Lower leg skin (tissue), 4 donors: ENCODE measurements around the gene ABCC5. TPM values are rescaled to one million over a fixed set of nuclear protein-coding genes. Genes with fewer than 3 reads are reported as not detected.

Experiments
- DNase-seq, 2 donors: peaks; one replicate each; pipeline ENCODE4 v3.0.0-alpha.2; 2019; ENCODE audit warnings: low spot score in 2 of 2
- H3K4me3 ChIP-seq: fragments of 200-600 bp; sonication (generic); 2 replicates; pipeline ENCODE4 v1.5.1; 2017; ENCODE audit warnings: mild to moderate bottlenecking, low read depth; ENCODE audit not compliant: poor library complexity, severe bottlenecking
- CTCF ChIP-seq, 3 donors: fragments of 450-650 bp; IDR thresholded peaks; one replicate each; pipeline ENCODE4 v1.5.1; 2016; ENCODE audit warnings: antibody characterized with exemption in 3 of 3, mild to moderate bottlenecking in 3 of 3, moderate library complexity in 2 of 3
- POLR2A ChIP-seq, 2 donors: fragments of 450-650 bp; IDR thresholded peaks; one replicate each; pipeline ENCODE4 v1.6.1; 2016 to 2017; ENCODE audit warnings: antibody characterized with exemption in 2 of 2, mild to moderate bottlenecking in 1 of 2, moderate library complexity in 1 of 2
- WGBS, 2 donors: methylation state at CpG; one replicate each; pipeline ENCODE4 v1.1.5; 2018; 5-methylcytosine and 5-hydroxymethylcytosine counted together
- intact Hi-C: fragments of 100-400 bp; cut with DNase I; formaldehyde crosslinking; loops from one replicate; pipeline ENCODE4 v1.15.0; 2023; ENCODE audit warnings: low total_unique reads
- total RNA-seq, 4 donors: library from RNA; depleted of rRNA; stranded (reverse); fragments of >200 nt; gene quantifications; one replicate each; pipeline ENCODE4 v1.1.0, GENCODE V29; 2016

ABCC5 gene
- total RNA-seq, 4 donors from 2014 or later: 8.9 to 14.3 (median 11.9) TPM

- no peak overlapping the region for H3K4me3 ChIP-seq
- TF ChIP-seq POLR2A (IDR thresholded peaks at IDR 0.05) (no peak), CTCF (IDR thresholded peaks at IDR 0.05) (no peak)
- intact Hi-C loops: no loop called here
- WGBS, 2 donors: 72 to 76% methylated on average over 2 of the region's 2 CpGs
- DNase-seq: no peak
These were observed 99.5 kb downstream of the ABCC5 start for GRCh38 chr3:183918178-183918577.

DNA sequence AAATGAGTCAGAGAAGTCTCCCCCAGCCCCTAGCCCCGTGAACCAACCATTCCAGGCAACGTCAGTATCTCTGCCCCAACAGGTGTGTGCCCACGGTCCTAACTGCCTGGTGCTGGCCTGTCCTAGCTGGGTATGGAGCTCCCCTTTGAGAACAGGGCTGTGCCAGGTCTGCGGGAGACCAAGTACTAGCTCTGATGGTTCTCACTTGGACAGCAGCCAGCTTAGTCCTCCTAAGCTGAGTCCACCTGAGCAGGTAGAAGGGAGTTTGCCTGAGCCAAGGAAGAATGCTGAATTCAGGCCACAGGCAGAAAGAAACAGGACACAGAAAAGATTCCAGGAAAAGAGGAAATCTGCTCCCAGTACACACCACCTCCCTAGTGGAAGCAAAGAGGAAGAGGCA is 99.9 kb downstream of the ABCC5 start:
- DNase-seq: no peak
- intact Hi-C loops: no loop called here
- WGBS, 2 donors: 90 to 97% methylated on average over 4 of the region's 4 CpGs
- H3K4me3 ChIP-seq: no peak overlapping the region
- TF ChIP-seq CTCF (IDR thresholded peaks at IDR 0.05): no peak
- no peak for TF ChIP-seq POLR2A (IDR thresholded peaks at IDR 0.05)

DNA sequence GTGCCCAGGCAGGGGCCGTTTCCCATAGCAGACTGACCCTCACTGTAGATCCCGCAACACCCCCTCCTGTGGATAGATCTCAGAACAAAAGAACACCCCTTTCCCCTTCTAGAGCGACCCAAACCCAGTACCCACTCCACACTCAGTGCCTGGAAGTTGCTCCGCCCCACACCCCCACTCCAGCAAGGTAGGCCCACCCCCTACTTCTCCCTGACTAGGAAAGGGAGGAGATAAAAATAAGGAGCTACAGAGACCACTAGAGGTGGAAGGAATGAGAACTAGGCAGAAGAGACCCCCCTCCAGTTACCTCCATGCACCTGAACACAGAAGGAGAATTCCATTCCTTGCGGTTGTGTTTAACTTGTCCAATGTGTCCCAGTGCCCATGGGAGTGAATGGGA is 102.8 kb downstream of the ABCC5 start:
- intact Hi-C loops: loop anchor here (5.0 kb wide), 1 partner anchor 102 kb away; the partner anchor contains the start of gene ABCC5
- DNase-seq: no peak
- H3K4me3 ChIP-seq: no peak overlapping the region
- 88 to 93% methylated on average over 5 of the region's 5 CpGs for WGBS, 2 donors
- TF ChIP-seq CTCF (IDR thresholded peaks at IDR 0.05) (no peak), POLR2A (IDR thresholded peaks at IDR 0.05) (no peak)

GRCh38 chr3:183913580-183913920 is 104.1 kb downstream of the ABCC5 start:
- H3K4me3 ChIP-seq: no peak overlapping the region
- WGBS, 2 donors: 73 to 77% methylated on average over 9 of the region's 9 CpGs
- no peak for DNase-seq
- intact Hi-C loops: loop anchor here (5.0 kb wide), 1 partner anchor 104 kb away; the partner anchor contains the start of gene ABCC5
- no peak for TF ChIP-seq POLR2A (IDR thresholded peaks at IDR 0.05)
- no peak for TF ChIP-seq CTCF (IDR thresholded peaks at IDR 0.05)

- WGBS, 2 donors: 86 to 88% methylated on average over 10 of the region's 10 CpGs
- no peak overlapping the region for H3K4me3 ChIP-seq
- no peak for TF ChIP-seq CTCF (IDR thresholded peaks at IDR 0.05)
- TF ChIP-seq POLR2A (IDR thresholded peaks at IDR 0.05): no peak
- intact Hi-C loops: loop anchor here (5.0 kb wide), 1 partner anchor 104 kb away; the partner anchor contains the start of gene ABCC5
- no peak for DNase-seq
These were observed 104.6 kb downstream of the ABCC5 start for GRCh38 chr3:183912895-183913579.
